Measurements from ENCODE around the gene UBE2C.
"Not testable (repeated sequence)": the region's sequence is repeated elsewhere in the genome, so short reads cannot be mapped to it uniquely, and the experiment has no call there.

The UBE2C gene

DNA sequence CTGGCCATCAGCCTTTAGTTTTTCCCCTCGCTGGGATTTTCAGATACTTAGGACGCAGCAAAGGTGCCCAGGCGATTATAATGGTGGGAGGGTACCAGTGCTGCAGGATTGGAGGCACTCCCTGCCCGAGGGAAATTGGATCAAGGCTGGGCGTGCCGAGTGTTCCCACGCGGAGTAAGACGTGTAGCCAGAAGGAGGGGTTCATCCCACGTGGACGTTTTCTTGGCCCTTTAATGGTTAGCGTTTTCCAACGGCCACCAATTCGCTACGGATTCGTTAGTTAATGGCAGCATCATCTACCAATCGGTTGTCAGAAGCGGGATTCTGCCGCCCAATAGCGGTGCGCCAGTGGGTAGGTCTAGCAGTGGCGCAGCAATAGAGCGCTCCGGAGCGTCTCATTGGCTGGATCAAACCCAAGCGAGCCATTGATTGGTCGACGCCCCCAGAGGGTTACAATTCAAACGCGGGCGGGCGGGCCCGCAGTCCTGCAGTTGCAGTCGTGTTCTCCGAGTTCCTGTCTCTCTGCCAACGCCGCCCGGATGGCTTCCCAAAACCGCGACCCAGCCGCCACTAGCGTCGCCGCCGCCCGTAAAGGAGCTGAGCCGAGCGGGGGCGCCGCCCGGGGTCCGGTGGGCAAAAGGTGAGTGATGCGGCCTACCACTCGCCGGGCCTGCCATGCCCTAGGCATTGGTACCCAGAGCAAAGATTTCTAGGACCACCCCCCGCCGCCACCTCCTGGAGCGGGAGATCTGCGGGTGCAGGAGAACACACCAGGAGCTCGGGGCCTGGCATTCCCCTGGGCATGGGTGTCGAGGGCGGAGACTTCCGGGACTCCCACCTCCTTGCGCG is at the start of gene UBE2C:
UBE2C (plus strand) TSS at position 488 of the 849 bp plus-strand sequence; CDS start at position 540, 52 bp downstream.
- ATAC-seq = peak; percentile 99
- TF ChIP-seq PPARA (CRISPR knock-in tag; IDR thresholded peaks at IDR 0.05; ENCODE audit: borderline replicate concordance) = no peak
- TF ChIP-seq TCF4 (CRISPR knock-in tag; IDR thresholded peaks at IDR 0.05; ENCODE audit: borderline replicate concordance) = no peak
- TF ChIP-seq, protein P1, sequence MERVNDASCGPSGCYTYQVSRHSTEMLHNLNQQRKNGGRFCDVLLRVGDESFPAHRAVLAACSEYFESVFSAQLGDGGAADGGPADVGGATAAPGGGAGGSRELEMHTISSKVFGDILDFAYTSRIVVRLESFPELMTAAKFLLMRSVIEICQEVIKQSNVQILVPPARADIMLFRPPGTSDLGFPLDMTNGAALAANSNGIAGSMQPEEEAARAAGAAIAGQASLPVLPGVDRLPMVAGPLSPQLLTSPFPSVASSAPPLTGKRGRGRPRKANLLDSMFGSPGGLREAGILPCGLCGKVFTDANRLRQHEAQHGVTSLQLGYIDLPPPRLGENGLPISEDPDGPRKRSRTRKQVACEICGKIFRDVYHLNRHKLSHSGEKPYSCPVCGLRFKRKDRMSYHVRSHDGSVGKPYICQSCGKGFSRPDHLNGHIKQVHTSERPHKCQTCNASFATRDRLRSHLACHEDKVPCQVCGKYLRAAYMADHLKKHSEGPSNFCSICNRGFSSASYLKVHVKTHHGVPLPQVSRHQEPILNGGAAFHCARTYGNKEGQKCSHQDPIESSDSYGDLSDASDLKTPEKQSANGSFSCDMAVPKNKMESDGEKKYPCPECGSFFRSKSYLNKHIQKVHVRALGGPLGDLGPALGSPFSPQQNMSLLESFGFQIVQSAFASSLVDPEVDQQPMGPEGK (CRISPR knock-in tag; IDR thresholded peaks at IDR 0.05; ENCODE audit: borderline replicate concordance) = no peak
- TF ChIP-seq BACH2 (CRISPR knock-in tag; IDR thresholded peaks at IDR 0.05; ENCODE audit: borderline replicate concordance) = no peak
- no peak for TF ChIP-seq ARNTL (CRISPR knock-in tag; IDR thresholded peaks at IDR 0.05; ENCODE audit: borderline replicate concordance, low read depth)
- no peak for TF ChIP-seq ZNF8 (CRISPR knock-in tag; IDR thresholded peaks at IDR 0.05)
- TF ChIP-seq, protein P2, sequence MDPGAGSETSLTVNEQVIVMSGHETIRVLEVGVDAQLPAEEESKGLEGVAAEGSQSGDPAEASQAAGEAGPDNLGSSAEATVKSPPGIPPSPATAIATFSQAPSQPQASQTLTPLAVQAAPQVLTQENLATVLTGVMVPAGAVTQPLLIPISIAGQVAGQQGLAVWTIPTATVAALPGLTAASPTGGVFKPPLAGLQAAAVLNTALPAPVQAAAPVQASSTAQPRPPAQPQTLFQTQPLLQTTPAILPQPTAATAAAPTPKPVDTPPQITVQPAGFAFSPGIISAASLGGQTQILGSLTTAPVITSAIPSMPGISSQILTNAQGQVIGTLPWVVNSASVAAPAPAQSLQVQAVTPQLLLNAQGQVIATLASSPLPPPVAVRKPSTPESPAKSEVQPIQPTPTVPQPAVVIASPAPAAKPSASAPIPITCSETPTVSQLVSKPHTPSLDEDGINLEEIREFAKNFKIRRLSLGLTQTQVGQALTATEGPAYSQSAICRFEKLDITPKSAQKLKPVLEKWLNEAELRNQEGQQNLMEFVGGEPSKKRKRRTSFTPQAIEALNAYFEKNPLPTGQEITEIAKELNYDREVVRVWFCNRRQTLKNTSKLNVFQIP (CRISPR knock-in tag; IDR thresholded peaks at IDR 0.05; ENCODE audit: borderline replicate concordance, low read depth) = no peak
- no peak for TF ChIP-seq TOX (CRISPR knock-in tag; IDR thresholded peaks at IDR 0.05; ENCODE audit: borderline replicate concordance)
- no peak for TF ChIP-seq CSDC2 (CRISPR knock-in tag; IDR thresholded peaks at IDR 0.05)
- TF ChIP-seq GLIS3 (CRISPR knock-in tag; IDR thresholded peaks at IDR 0.05) = no peak
- no peak for TF ChIP-seq ZC3H10 (CRISPR knock-in tag; IDR thresholded peaks at IDR 0.05)

DNA sequence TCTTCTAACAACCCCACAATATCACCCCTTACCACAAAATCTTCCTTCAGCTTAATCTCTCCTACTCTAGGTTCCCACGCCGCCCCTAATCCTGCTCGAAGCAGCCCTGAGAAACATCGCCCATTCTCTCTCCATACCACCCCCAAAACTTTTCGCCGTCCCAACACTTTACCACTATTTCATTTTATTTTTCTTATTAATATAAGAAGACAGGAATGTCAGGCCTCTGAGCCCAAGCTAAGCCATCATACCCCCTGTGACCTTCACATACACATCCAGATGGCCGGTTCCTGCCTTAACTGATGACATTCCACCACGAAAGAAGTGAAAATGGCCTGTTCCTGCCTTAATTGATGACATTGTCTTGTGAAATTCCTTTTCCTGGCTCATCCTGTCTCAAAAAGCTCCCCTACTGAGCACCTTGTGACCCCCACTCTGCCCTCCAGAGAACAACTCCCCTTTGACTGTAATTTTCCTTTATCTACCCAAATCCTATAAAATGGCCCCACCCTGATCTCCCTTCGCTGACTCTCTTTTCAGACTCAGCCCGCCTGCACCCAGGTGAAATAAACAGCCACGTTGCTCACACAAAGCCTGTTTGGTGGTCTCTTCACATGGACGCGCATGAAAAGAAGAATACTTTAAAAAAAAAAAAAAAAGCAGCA is 47.7 kb upstream of the UBE2C start:
- ATAC-seq = not testable (repeated sequence)

DNA sequence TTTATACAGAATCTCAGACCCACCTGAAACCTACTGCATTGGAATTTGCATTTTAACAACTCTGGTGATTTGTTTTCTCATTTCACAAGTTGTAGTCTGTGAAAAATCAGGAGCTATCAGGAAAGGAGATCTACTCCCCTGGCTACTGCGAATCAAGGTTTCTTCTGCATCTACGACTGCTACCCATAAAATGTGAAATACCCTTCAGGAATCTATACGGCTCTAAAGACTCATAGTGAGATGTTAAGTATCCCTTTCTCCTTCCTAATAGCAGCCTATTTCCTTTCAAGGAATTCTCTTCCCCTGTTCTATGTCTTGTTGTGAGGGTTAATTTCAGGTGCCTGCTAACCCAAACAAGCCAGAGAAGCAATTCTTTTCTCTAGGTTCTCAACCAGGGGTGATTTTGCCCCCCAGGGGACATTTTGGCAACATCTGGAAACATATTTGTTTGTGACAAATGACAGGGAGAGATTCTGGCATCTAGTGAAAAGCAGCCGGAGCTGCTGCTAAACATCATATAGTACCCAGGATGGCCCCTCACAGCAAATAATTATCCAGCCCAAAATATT is 47.1 kb upstream of the UBE2C start:
- ATAC-seq = no peak
- TF ChIP-seq, protein P3, sequence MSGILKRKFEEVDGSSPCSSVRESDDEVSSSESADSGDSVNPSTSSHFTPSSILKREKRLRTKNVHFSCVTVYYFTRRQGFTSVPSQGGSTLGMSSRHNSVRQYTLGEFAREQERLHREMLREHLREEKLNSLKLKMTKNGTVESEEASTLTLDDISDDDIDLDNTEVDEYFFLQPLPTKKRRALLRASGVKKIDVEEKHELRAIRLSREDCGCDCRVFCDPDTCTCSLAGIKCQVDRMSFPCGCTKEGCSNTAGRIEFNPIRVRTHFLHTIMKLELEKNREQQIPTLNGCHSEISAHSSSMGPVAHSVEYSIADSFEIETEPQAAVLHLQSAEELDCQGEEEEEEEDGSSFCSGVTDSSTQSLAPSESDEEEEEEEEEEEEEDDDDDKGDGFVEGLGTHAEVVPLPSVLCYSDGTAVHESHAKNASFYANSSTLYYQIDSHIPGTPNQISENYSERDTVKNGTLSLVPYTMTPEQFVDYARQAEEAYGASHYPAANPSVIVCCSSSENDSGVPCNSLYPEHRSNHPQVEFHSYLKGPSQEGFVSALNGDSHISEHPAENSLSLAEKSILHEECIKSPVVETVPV (CRISPR knock-in tag; IDR thresholded peaks at IDR 0.05) = no peak
- TF ChIP-seq ZFP30 (CRISPR knock-in tag; IDR thresholded peaks at IDR 0.05) (no peak), RARB (CRISPR knock-in tag; IDR thresholded peaks at IDR 0.05) (no peak), PPARA (CRISPR knock-in tag; IDR thresholded peaks at IDR 0.05; ENCODE audit: borderline replicate concordance) (no peak), TCF4 (CRISPR knock-in tag; IDR thresholded peaks at IDR 0.05; ENCODE audit: borderline replicate concordance) (no peak), ARNTL (CRISPR knock-in tag; IDR thresholded peaks at IDR 0.05; ENCODE audit: borderline replicate concordance, low read depth) (no peak), ZNF70 (CRISPR knock-in tag; IDR thresholded peaks at IDR 0.05) (no peak), ESRRG (CRISPR knock-in tag; IDR thresholded peaks at IDR 0.05) (no peak), BACH2 (CRISPR knock-in tag; IDR thresholded peaks at IDR 0.05; ENCODE audit: borderline replicate concordance) (no peak), TOX (CRISPR knock-in tag; IDR thresholded peaks at IDR 0.05; ENCODE audit: borderline replicate concordance) (no peak), CSDC2 (CRISPR knock-in tag; IDR thresholded peaks at IDR 0.05) (no peak), ZNF8 (CRISPR knock-in tag; IDR thresholded peaks at IDR 0.05) (no peak), OSR1 (CRISPR knock-in tag; IDR thresholded peaks at IDR 0.05) (no peak), SNAI2 (CRISPR knock-in tag; IDR thresholded peaks at IDR 0.05) (no peak), ZC3H10 (CRISPR knock-in tag; IDR thresholded peaks at IDR 0.05) (no peak), ISL1 (CRISPR knock-in tag; IDR thresholded peaks at IDR 0.05) (no peak), ZNF565 (CRISPR knock-in tag; conservative IDR thresholded peaks at IDR 0.05; ENCODE audit: low read depth) (no peak), ZFP3 (CRISPR knock-in tag; IDR thresholded peaks at IDR 0.05) (no peak)
- TF ChIP-seq, protein P4, sequence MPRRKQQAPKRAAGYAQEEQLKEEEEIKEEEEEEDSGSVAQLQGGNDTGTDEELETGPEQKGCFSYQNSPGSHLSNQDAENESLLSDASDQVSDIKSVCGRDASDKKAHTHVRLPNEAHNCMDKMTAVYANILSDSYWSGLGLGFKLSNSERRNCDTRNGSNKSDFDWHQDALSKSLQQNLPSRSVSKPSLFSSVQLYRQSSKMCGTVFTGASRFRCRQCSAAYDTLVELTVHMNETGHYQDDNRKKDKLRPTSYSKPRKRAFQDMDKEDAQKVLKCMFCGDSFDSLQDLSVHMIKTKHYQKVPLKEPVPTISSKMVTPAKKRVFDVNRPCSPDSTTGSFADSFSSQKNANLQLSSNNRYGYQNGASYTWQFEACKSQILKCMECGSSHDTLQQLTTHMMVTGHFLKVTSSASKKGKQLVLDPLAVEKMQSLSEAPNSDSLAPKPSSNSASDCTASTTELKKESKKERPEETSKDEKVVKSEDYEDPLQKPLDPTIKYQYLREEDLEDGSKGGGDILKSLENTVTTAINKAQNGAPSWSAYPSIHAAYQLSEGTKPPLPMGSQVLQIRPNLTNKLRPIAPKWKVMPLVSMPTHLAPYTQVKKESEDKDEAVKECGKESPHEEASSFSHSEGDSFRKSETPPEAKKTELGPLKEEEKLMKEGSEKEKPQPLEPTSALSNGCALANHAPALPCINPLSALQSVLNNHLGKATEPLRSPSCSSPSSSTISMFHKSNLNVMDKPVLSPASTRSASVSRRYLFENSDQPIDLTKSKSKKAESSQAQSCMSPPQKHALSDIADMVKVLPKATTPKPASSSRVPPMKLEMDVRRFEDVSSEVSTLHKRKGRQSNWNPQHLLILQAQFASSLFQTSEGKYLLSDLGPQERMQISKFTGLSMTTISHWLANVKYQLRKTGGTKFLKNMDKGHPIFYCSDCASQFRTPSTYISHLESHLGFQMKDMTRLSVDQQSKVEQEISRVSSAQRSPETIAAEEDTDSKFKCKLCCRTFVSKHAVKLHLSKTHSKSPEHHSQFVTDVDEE (CRISPR knock-in tag; IDR thresholded peaks at IDR 0.05) = no peak
- TF ChIP-seq, protein P2 (CRISPR knock-in tag; IDR thresholded peaks at IDR 0.05; ENCODE audit: borderline replicate concordance, low read depth) = no peak

Data from SK-N-SH treated with all-trans-retinoic acid at 6 μM for 48 hours (cell line).